HL-60 (cell line): ENCODE data around the gene CCDC142.

ENCODE experiments used
- CTCF ChIP-seq: IDR thresholded peaks from one replicate; pipeline ENCODE4 v1.5.1; 2011; ENCODE audit warnings: low read length, control low read depth, inconsistent platforms; ENCODE audit not compliant: insufficient read depth
- POLR2AphosphoS5 ChIP-seq: IDR thresholded peaks from 2 replicates; pipeline ENCODE4 v1.6.1; 2012; ENCODE audit warnings: low read depth

GRCh38 chr2:74462786-74463105 is 20.1 kb downstream of the CCDC142 start:
- TF ChIP-seq CTCF (no peak), POLR2AphosphoS5 (no peak)
